D721Med (cell line): ENCODE measurements around the gene CDK14.

ENCODE experiments used
- DNase-seq: peaks from one replicate; pipeline ENCODE4 v3.0.0; 2011; ENCODE audit warnings: low spot score; ENCODE audit not compliant: insufficient read length
- FAIRE-seq: peaks from 2 replicates; lab custom pipeline; 2011; peaks lifted over from hg19 to GRCh38; lab: Jason Lieb, UNC
- TF ChIP-seq, protein P1 (sequence below): IDR thresholded peaks from 2 replicates; pipeline ENCODE4 v1.5.1; 2012; ENCODE audit warnings: mild to moderate bottlenecking, control low read depth; ENCODE audit not compliant: insufficient read depth; ENCODE audit errors: missing control alignments

The CDK14 gene

DNA sequence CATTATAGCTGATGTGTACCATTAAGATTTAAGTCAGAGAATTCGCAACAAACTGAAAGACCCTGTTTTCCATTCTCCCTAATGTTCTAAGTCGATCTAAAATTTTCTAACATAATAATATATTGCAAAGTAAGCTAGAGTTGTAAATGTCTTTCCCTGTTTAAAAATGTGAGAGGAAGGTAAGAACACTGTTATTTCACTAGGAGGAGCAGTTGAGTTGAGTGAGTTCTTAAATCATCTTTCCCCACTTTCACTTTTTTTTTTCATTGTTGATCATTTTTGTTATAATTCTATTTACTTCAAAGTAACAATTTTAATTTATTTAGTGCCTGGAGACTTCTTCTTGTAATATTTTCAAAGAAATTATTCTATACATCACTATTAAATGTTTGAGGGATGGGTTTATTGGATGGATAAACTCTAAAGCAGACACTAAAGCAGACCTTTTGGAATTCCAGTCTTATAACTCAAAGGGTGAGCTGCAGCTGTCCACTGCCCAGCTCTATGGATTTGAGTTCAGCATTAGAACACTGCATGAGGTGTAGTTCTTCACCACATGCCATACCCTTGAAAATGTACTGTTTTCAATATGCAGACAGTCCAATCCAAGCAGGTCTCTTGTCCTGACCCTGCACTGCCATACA, 486.9 kb downstream of the CDK14 start:
- TF ChIP-seq, protein P1, sequence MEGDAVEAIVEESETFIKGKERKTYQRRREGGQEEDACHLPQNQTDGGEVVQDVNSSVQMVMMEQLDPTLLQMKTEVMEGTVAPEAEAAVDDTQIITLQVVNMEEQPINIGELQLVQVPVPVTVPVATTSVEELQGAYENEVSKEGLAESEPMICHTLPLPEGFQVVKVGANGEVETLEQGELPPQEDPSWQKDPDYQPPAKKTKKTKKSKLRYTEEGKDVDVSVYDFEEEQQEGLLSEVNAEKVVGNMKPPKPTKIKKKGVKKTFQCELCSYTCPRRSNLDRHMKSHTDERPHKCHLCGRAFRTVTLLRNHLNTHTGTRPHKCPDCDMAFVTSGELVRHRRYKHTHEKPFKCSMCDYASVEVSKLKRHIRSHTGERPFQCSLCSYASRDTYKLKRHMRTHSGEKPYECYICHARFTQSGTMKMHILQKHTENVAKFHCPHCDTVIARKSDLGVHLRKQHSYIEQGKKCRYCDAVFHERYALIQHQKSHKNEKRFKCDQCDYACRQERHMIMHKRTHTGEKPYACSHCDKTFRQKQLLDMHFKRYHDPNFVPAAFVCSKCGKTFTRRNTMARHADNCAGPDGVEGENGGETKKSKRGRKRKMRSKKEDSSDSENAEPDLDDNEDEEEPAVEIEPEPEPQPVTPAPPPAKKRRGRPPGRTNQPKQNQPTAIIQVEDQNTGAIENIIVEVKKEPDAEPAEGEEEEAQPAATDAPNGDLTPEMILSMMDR = peak; percentile 71
- FAIRE-seq = peak; percentile 16
- DNase-seq = no peak

DNA sequence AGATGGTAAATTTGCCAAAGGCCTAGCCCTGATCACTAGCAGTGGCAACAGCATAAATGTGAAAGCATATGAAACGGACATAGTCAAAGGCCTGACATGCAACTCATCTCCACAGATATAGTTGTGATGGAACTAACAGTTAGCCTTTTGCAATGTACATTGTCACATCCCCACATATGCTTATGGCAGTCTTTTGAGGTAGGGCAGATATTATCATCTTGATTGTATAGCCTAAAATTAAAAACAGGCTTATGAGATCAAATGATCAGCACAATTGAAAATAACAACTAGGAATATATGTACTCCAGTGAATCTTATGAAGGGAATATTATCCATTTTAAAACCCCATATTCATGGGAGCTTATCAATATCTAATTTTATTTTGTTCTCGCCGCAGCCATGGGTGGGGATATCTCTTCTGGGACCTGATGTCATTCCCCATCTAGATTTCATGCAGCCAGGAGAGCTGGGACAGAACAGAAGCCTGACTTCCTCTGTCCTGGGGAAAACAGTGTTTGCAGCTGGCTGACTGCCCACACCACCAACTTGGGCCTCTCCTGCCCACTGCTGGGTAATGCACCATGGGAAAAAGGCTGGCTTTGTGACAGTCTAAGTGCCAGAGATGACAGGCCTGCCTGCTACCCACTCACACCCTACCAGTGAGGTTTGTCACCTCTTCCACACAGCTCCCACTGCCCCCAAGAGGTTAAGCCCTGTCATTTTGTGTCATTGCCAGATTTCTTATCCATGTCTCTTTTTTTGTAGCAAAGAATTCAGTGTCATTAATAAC, 487.9 kb downstream of the CDK14 start:
- no peak for FAIRE-seq
- TF ChIP-seq, protein P1 = no peak
- no peak for DNase-seq

DNA sequence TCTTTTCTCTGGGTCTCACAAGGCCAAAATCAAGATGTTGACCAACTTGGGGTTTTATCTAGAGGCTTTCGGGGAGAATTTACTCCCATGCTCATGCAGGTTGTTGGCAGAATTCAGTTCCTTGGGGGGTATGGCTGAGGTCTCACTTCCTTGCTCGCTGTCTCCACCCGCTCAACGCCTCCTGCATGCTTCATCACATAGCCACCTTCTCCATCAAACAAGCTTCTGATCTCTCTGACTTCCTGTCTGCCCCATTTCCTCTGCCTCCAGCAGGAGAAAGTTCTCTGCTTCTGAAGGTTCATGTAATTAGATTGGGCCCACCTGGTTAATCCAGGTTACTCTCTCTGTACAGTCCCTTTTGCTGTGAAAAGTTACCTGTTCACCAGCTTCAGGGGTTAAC, 489.1 kb downstream of the CDK14 start:
- TF ChIP-seq, protein P1 = no peak
- no peak for FAIRE-seq

DNA sequence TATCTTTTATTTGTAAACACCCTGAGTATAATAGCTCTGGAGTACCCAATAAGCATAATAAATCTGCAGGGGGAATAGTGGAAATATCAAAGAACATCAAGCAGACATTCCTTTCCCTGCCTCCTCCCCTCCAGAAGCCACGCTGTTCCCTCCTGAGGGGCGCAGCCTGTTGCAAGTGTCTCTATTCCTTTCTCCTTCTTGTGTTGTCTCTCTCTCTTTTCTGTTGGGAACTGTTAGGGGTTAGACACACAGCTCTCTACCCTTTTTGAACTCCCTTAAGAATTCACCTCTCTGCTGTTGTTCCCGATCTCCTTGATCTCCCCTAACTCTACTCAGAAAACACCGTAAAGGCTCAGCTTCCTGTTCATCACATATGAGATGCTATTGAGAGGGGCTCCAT, 490.1 kb downstream of the CDK14 start:
- TF ChIP-seq, protein P1 = no peak
- no peak for FAIRE-seq

More for the DNA sequence above, 489.1 kb downstream of the CDK14 start:
- no peak for DNase-seq

DNA sequence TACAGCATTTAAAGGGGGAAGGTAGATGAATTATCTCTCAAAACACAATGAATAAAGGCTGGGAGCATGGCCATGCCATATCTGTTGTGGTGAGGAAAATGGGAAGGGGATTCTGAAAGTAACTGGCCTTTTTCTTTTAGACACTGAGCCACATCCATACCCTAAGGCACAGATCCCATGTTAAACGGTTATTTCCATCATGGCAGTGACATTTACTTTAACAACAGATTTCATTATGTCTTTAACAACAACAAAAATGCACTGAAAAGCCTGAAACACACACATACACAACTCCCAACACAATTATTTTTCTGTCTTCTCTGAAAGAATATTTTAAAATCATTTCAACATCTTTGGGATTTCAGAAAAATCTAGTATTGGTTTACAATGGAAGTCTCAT, 492.0 kb downstream of the CDK14 start:
- FAIRE-seq = peak; percentile 63
- no peak for DNase-seq
- TF ChIP-seq, protein P1 = no peak

More for the DNA sequence above, 490.1 kb downstream of the CDK14 start:
- no peak for DNase-seq

DNA sequence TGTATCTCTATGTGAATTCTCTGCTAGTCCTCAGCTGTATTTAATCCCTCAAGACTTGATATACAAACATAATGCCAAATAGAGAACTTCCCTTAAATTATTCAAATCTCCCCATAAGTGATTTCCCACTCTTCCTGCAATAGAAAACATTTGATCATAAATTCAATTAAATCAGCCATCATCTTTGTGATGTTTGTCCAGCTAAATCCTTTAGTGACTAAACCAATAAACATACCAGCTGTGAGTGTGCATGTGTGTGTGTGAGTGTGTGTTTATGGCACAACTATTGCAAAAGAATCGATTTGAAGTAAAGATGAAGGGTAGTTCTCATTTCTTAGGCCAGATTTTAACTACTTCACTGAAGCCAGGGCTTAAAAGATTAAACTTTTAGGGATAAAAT, 492.6 kb downstream of the CDK14 start:
- DNase-seq (no peak), FAIRE-seq (no peak)
- TF ChIP-seq, protein P1 = no peak
